Smooth muscle cell (in vitro differentiated cells): ENCODE results near the gene EXOC2. TPM values are rescaled to one million over a fixed set of nuclear protein-coding genes. Genes with fewer than 3 reads are reported as not detected.

ENCODE experiments used
- DNase-seq: peaks from one replicate; lab custom pipeline; 2025; ENCODE audit not compliant: unreplicated experiment; lab: John Stamatoyannopoulos, UW
- H2AFZ ChIP-seq: fragments of 200-600 bp; sonication (generic); 2 replicates; pipeline ENCODE4 v1.6.0; 2016; ENCODE audit warnings: antibody characterized with exemption, low read depth, mild to moderate bottlenecking
- H3F3A ChIP-seq: fragments of 200-600 bp; sonication (generic); 2 replicates; pipeline ENCODE4 v1.6.0; 2017; ENCODE audit warnings: antibody characterized with exemption, low read depth
- H3K27ac ChIP-seq: fragments of 200-600 bp; sonication (generic); 2 replicates; pipeline ENCODE4 v1.5.1; 2016; ENCODE audit warnings: low read depth, mild to moderate bottlenecking
- H3K27me3 ChIP-seq: fragments of 200-600 bp; sonication (generic); 2 replicates; pipeline ENCODE4 v1.6.1; 2016; ENCODE audit warnings: low read depth, mild to moderate bottlenecking
- H3K36me3 ChIP-seq: fragments of 200-600 bp; sonication (generic); 2 replicates; pipeline ENCODE4 v1.5.1; 2016; ENCODE audit warnings: low read depth
- H3K4me1 ChIP-seq: fragments of 200-600 bp; sonication (generic); 2 replicates; pipeline ENCODE4 v1.5.1; 2016; ENCODE audit warnings: low read depth
- H3K4me2 ChIP-seq: fragments of 200-600 bp; sonication (generic); 2 replicates; pipeline ENCODE4 v1.6.0; 2016; ENCODE audit warnings: mild to moderate bottlenecking
- H3K4me3 ChIP-seq: fragments of 200-600 bp; sonication (generic); 2 replicates; pipeline ENCODE4 v1.5.1; 2016; ENCODE audit warnings: mild to moderate bottlenecking
- H3K79me2 ChIP-seq: fragments of 200-600 bp; sonication (generic); 2 replicates; pipeline ENCODE4 v1.6.0; 2016; ENCODE audit warnings: low read depth, mild to moderate bottlenecking
- H3K9ac ChIP-seq: fragments of 200-600 bp; sonication (generic); 2 replicates; pipeline ENCODE4 v1.6.0; 2016; ENCODE audit warnings: low read depth
- H3K9me3 ChIP-seq: fragments of 200-600 bp; sonication (generic); replicated peaks from 2 replicates; pipeline ENCODE4 v1.5.1; 2016; ENCODE audit warnings: low read depth
- H4K20me1 ChIP-seq: fragments of 200-600 bp; sonication (generic); 2 replicates; pipeline ENCODE4 v1.6.0; 2016; ENCODE audit warnings: low read depth
- WGBS: methylation state at CpG from one replicate; pipeline ENCODE4 v1.1.7; 2016; ENCODE audit warnings: low lambda C conversion rate; 5-methylcytosine and 5-hydroxymethylcytosine counted together
- polyA plus RNA-seq: library from polyadenylated mRNA; unstranded; fragments of >200 nt; fragmentation: Nextera tagmentation; extraction: Ambion mirVana; gene quantifications from 2 replicates; pipeline ENCODE4 v1.2.1, GENCODE V29; 2016
- total RNA-seq: library from RNA; depleted of rRNA; stranded (reverse); fragments of >200 nt; gene quantifications from 2 replicates; pipeline ENCODE4 v1.2.3, GENCODE V29; 2014
- TF ChIP-seq, protein P1 (sequence below): fragments of 200-600 bp; sonication (generic); IDR thresholded peaks from 2 replicates; pipeline ENCODE4 v1.5.1; 2017; ENCODE audit warnings: borderline replicate concordance, mild to moderate bottlenecking, antibody characterized with exemption; ENCODE audit not compliant: insufficient read depth, poor library complexity, severe bottlenecking

Gene EXOC2
- total and polyA plus RNA-seq, 2 experiments from 2014 or later, result 21.9 to 33.9 TPM

DNA sequence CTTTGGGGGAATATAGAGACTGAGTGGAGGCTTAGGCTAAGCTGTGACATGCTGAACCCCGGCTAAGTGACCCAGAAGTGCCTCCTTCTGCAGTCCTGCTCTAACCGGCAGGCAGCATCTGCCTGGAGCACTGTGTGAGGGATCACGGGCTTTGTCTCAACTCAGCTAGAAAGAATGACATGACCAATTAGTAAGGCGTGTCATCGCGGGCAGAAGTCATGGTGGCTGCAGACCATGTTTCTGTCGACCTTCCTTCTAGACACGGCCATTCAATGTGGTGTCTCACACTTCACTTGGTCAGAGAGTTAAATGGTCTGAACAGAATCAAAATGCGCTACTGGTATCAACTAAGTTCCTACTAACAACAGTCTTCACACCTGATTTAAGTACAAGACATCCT lies 71.0 kb downstream of the EXOC2 start:
- WGBS, result 91% methylated on average over 9 of the region's 9 CpGs
- H3K4me1 ChIP-seq, result no peaks in the 10 kb centered on the region
- H3K4me3 ChIP-seq, result no peak overlapping the region
- H3K79me2 ChIP-seq, result no peaks in the 10 kb centered on the region
- no peak overlapping the region for H3K27ac ChIP-seq
- H3F3A ChIP-seq, result no peaks in the 10 kb centered on the region
- no peak overlapping the region for H3K9ac ChIP-seq
- H3K9me3 ChIP-seq, result no peaks in the 10 kb centered on the region
- TF ChIP-seq, protein P1, sequence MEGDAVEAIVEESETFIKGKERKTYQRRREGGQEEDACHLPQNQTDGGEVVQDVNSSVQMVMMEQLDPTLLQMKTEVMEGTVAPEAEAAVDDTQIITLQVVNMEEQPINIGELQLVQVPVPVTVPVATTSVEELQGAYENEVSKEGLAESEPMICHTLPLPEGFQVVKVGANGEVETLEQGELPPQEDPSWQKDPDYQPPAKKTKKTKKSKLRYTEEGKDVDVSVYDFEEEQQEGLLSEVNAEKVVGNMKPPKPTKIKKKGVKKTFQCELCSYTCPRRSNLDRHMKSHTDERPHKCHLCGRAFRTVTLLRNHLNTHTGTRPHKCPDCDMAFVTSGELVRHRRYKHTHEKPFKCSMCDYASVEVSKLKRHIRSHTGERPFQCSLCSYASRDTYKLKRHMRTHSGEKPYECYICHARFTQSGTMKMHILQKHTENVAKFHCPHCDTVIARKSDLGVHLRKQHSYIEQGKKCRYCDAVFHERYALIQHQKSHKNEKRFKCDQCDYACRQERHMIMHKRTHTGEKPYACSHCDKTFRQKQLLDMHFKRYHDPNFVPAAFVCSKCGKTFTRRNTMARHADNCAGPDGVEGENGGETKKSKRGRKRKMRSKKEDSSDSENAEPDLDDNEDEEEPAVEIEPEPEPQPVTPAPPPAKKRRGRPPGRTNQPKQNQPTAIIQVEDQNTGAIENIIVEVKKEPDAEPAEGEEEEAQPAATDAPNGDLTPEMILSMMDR, result no peak
- DNase-seq, result no peak
- peaks cover 18% of the 10 kb centered on the region for H4K20me1 ChIP-seq
- H3K36me3 ChIP-seq, result no peaks in the 10 kb centered on the region
- H2AFZ ChIP-seq, result no peak overlapping the region
- H3K27me3 ChIP-seq, result no peaks in the 10 kb centered on the region
- no peak overlapping the region for H3K4me2 ChIP-seq

DNA sequence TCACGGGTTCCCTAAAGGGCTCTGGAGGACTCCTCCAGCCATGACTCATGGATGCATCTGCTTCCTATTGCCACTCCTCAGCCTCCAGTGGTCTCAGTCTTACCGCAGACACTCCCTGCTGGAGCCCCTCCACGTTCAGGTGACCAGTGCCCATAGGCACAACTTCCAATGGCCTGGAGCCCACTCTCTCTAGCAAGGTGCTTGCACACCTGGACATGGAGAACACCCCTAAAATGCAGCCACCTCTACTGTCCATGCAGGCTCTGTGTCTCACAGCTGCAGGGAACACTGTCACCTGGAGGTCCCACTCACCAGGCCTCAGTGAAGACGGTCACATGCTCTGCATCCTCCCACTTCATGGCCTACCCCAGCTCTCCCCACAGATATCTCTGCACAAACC lies 72.0 kb downstream of the EXOC2 start:
- Histone ChIP-seq H2AFZ (no peak overlapping the region), H3K9ac (no peak overlapping the region), H3K79me2 (no peaks in the 10 kb centered on the region), H3K36me3 (no peaks in the 10 kb centered on the region), H3F3A (no peaks in the 10 kb centered on the region), H3K9me3 (no peaks in the 10 kb centered on the region), H3K4me2 (no peak overlapping the region), H3K4me1 (no peaks in the 10 kb centered on the region), H3K27me3 (no peaks in the 10 kb centered on the region), H3K27ac (no peak overlapping the region), H3K4me3 (no peak overlapping the region), H4K20me1 (peaks cover 17% of the 10 kb centered on the region)
- TF ChIP-seq, protein P1, result no peak
- 94% methylated on average over 4 of the region's 4 CpGs for WGBS
- DNase-seq, result no peak

DNA sequence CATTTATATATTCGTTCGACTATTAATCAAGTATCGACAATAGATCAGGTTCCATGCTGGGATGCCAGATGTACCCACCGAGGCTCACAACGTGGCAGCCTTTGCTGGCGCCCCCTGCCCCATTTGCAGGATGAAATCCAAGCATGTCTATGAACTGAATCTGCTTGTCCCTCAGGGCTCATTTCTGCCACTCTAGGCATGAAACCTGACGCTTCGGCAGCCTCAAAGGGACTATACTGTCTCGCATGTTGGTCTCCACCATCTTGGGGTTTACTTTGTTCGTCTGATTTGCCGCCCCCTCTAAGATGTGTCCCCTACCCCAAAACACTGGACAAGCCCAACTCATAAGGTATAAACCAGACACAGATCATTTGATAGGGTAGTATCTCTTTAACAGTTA lies 72.8 kb downstream of the EXOC2 start:
- TF ChIP-seq, protein P1, result no peak

DNA sequence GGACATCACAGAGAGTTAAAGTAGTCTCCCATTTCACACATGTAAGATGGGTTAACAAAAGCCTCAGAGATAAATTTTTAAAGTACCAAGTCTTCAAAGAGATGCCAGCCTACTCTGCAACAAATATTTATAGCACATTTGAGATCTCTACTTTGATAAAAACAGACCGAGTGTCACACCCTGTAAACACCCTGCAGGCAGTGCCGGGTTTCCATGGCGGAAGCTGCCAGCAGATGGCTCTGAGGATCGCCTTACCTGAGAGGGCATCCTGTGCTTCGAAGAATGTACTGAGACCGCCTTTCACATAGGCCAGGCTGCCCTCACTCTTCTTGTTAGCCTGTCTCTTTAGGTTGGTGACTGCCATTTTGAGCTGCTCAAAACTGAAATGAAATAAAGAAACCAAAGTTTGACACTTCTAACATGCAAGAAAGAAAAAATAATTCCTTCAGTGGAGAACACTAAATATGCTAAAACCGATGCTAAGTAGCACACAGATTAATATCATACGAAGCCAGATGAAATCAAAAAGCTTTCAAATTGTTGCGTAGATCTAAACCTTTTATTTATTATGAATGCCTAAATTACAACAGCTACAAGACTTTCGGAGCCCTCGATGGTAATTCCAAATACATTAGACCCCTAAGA lies 75.4 kb downstream of the EXOC2 start:
- no peak overlapping the region for H3K4me2 ChIP-seq
- no peaks in the 10 kb centered on the region for H3K27me3 ChIP-seq
- no peak overlapping the region for H3K27ac ChIP-seq
- H3K9me3 ChIP-seq, result no peaks in the 10 kb centered on the region
- DNase-seq, result no peak
- H3K9ac ChIP-seq, result no peak overlapping the region
- H3K36me3 ChIP-seq, result no peaks in the 10 kb centered on the region
- 91% methylated on average over 11 of the region's 11 CpGs for WGBS
- no peaks in the 10 kb centered on the region for H4K20me1 ChIP-seq
- H3K4me3 ChIP-seq, result no peak overlapping the region
- no peaks in the 10 kb centered on the region for H3K79me2 ChIP-seq
- H3F3A ChIP-seq, result no peaks in the 10 kb centered on the region
- TF ChIP-seq, protein P1, result no peak
- H3K4me1 ChIP-seq, result no peaks in the 10 kb centered on the region
- no peak overlapping the region for H2AFZ ChIP-seq

More for the DNA sequence above, 72.8 kb downstream of the EXOC2 start:
- Histone ChIP-seq H3K4me3 (no peak overlapping the region), H3K27me3 (no peaks in the 10 kb centered on the region), H2AFZ (no peak overlapping the region), H3K9me3 (no peaks in the 10 kb centered on the region), H3K79me2 (no peaks in the 10 kb centered on the region), H3K4me2 (no peak overlapping the region), H4K20me1 (peaks cover 9% of the 10 kb centered on the region), H3F3A (no peaks in the 10 kb centered on the region), H3K27ac (no peak overlapping the region), H3K9ac (no peak overlapping the region), H3K4me1 (no peaks in the 10 kb centered on the region), H3K36me3 (no peaks in the 10 kb centered on the region)
- 97% methylated on average over 11 of the region's 11 CpGs for WGBS
- no peak for DNase-seq
